ENCODE measurements around the gene HADH. TPM values are rescaled to one million over a fixed set of nuclear protein-coding genes. Genes with fewer than 3 reads are reported as not detected.

HADH gene
- total RNA-seq, 1 experiment from 2014 or later = 10.8 TPM

GRCh38 chr4:108031427-108032083 lies 41.9 kb downstream of the HADH start:
- no peaks in the 10 kb centered on the region for H3K4me1 ChIP-seq (ENCODE audit: insufficient read depth, low read length)
- no peaks in the 10 kb centered on the region for H3K79me2 ChIP-seq (ENCODE audit: low read length)
- no peak overlapping the region for H3K4me2 ChIP-seq (ENCODE audit: low read length)
- ATAC-seq (no peak), DNase-seq (peak; percentile 7)
- no peak for TF ChIP-seq EZH2 (IDR thresholded peaks at IDR 0.05; ENCODE audit: low read length, unreplicated experiment)
- no peak for TF ChIP-seq EZH2phosphoT487 (IDR thresholded peaks at IDR 0.05; ENCODE audit: borderline replicate concordance, low read length)
- TF ChIP-seq, protein P1, sequence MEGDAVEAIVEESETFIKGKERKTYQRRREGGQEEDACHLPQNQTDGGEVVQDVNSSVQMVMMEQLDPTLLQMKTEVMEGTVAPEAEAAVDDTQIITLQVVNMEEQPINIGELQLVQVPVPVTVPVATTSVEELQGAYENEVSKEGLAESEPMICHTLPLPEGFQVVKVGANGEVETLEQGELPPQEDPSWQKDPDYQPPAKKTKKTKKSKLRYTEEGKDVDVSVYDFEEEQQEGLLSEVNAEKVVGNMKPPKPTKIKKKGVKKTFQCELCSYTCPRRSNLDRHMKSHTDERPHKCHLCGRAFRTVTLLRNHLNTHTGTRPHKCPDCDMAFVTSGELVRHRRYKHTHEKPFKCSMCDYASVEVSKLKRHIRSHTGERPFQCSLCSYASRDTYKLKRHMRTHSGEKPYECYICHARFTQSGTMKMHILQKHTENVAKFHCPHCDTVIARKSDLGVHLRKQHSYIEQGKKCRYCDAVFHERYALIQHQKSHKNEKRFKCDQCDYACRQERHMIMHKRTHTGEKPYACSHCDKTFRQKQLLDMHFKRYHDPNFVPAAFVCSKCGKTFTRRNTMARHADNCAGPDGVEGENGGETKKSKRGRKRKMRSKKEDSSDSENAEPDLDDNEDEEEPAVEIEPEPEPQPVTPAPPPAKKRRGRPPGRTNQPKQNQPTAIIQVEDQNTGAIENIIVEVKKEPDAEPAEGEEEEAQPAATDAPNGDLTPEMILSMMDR (conservative IDR thresholded peaks at IDR 0.05; ENCODE audit: low read depth, low read length) = no peak
- no peaks in the 10 kb centered on the region; the same call in 1 of the 2 replicates for H3K36me3 ChIP-seq (ENCODE audit: low read depth, low read length)
- intact Hi-C loops (cut with micrococcal nuclease) = loop anchor here (5.0 to 10.0 kb wide), 2 partner anchors 151 to 1437 kb away; no protein-coding TSS in a partner anchor
- no peak overlapping the region for H3K4me3 ChIP-seq (ENCODE audit: low read length)
- no peaks in the 10 kb centered on the region for H3K27me3 ChIP-seq (ENCODE audit: low read length)
- no peaks in the 10 kb centered on the region for H4K20me1 ChIP-seq (ENCODE audit: low read length)
- BruUV-seq (replicated peaks) = no TSS peak
- H3K9me2 ChIP-seq (replicated peaks; ENCODE audit: low read length) = no peaks in the 10 kb centered on the region
- no peak overlapping the region for H3K27ac ChIP-seq (ENCODE audit: low read length)
- CTCF ChIA-PET = no interaction called here
- POLR2A ChIA-PET (ENCODE audit: unreplicated experiment) = interaction anchor here (0.7 kb wide), 1 partner anchor 312 kb away, joined by 8 read pairs; the partner anchor contains the start of gene PAPSS1
- no peak overlapping the region for H3K9ac ChIP-seq (ENCODE audit: low read length)
- no peaks in the 10 kb centered on the region for H3F3A ChIP-seq (ENCODE audit: low read length, unreplicated experiment)
- no peaks in the 10 kb centered on the region for H3K9me3 ChIP-seq (ENCODE audit: low read length)
- no peak overlapping the region for H2AFZ ChIP-seq (ENCODE audit: low read length)

- H3K9me2 ChIP-seq (replicated peaks; ENCODE audit: low read length) = no peaks in the 10 kb centered on the region
- no peaks in the 10 kb centered on the region for H3F3A ChIP-seq (ENCODE audit: low read length, unreplicated experiment)
- no peaks in the 10 kb centered on the region; the same call in 1 of the 2 replicates for H3K36me3 ChIP-seq (ENCODE audit: low read depth, low read length)
- no peak overlapping the region for H3K4me2 ChIP-seq (ENCODE audit: low read length)
- no peaks in the 10 kb centered on the region for H4K20me1 ChIP-seq (ENCODE audit: low read length)
- H3K27ac ChIP-seq (ENCODE audit: low read length) = no peak overlapping the region
- H3K9me3 ChIP-seq (ENCODE audit: low read length) = no peaks in the 10 kb centered on the region
- CTCF ChIA-PET = no interaction called here
- POLR2A ChIA-PET (ENCODE audit: unreplicated experiment) = interaction anchor here (0.7 kb wide), 1 partner anchor 209 kb away, joined by 3 read pairs; no protein-coding TSS in a partner anchor
- BruUV-seq (replicated peaks) = no TSS peak
- H3K4me3 ChIP-seq (ENCODE audit: low read length) = no peak overlapping the region
- no peaks in the 10 kb centered on the region for H3K79me2 ChIP-seq (ENCODE audit: low read length)
- no peak overlapping the region for H2AFZ ChIP-seq (ENCODE audit: low read length)
- intact Hi-C loops (cut with micrococcal nuclease) = loop anchor here (5.0 to 10.0 kb wide), 2 partner anchors 149 to 1439 kb away; no protein-coding TSS in a partner anchor
- H3K9ac ChIP-seq (ENCODE audit: low read length) = no peak overlapping the region
- ATAC-seq = no peak
- no peak for TF ChIP-seq EZH2phosphoT487 (IDR thresholded peaks at IDR 0.05; ENCODE audit: borderline replicate concordance, low read length)
- no peak for TF ChIP-seq EZH2 (IDR thresholded peaks at IDR 0.05; ENCODE audit: low read length, unreplicated experiment)
- TF ChIP-seq, protein P1 (conservative IDR thresholded peaks at IDR 0.05; ENCODE audit: low read depth, low read length) = no peak
- no peaks in the 10 kb centered on the region for H3K27me3 ChIP-seq (ENCODE audit: low read length)
- no peaks in the 10 kb centered on the region for H3K4me1 ChIP-seq (ENCODE audit: insufficient read depth, low read length)
- no peak for DNase-seq
These were observed 43.7 kb downstream of the HADH start for GRCh38 chr4:108033348-108033747.

GRCh38 chr4:108034565-108034964 lies 44.9 kb downstream of the HADH start:
- no peaks in the 10 kb centered on the region for H3K27me3 ChIP-seq (ENCODE audit: low read length)
- DNase-seq (no peak), ATAC-seq (no peak)
- H3K27ac ChIP-seq (ENCODE audit: low read length) = no peak overlapping the region
- no peak overlapping the region for H2AFZ ChIP-seq (ENCODE audit: low read length)
- intact Hi-C loops (cut with micrococcal nuclease) = loop anchor here (5.0 to 10.0 kb wide), 2 partner anchors 148 to 1440 kb away; no protein-coding TSS in a partner anchor
- no peak overlapping the region for H3K9ac ChIP-seq (ENCODE audit: low read length)
- TF ChIP-seq EZH2 (IDR thresholded peaks at IDR 0.05; ENCODE audit: low read length, unreplicated experiment) = no peak
- TF ChIP-seq, protein P1 (conservative IDR thresholded peaks at IDR 0.05; ENCODE audit: low read depth, low read length) = no peak
- no peak for TF ChIP-seq EZH2phosphoT487 (IDR thresholded peaks at IDR 0.05; ENCODE audit: borderline replicate concordance, low read length)
- no peaks in the 10 kb centered on the region for H4K20me1 ChIP-seq (ENCODE audit: low read length)
- CTCF ChIA-PET = interaction anchor here (0.6 kb wide), 1 partner anchor 758 kb away, joined by 3 read pairs; no protein-coding TSS in a partner anchor
- H3K36me3 ChIP-seq (ENCODE audit: low read depth, low read length) = no peaks in the 10 kb centered on the region; the same call in 1 of the 2 replicates
- no peaks in the 10 kb centered on the region for H3K4me1 ChIP-seq (ENCODE audit: insufficient read depth, low read length)
- H3K9me3 ChIP-seq (ENCODE audit: low read length) = no peaks in the 10 kb centered on the region
- no peaks in the 10 kb centered on the region for H3K79me2 ChIP-seq (ENCODE audit: low read length)
- H3K4me2 ChIP-seq (ENCODE audit: low read length) = no peak overlapping the region
- no TSS peak for BruUV-seq (replicated peaks)
- no peaks in the 10 kb centered on the region for H3F3A ChIP-seq (ENCODE audit: low read length, unreplicated experiment)
- POLR2A ChIA-PET (ENCODE audit: unreplicated experiment) = no interaction called here
- H3K9me2 ChIP-seq (replicated peaks; ENCODE audit: low read length) = no peaks in the 10 kb centered on the region
- H3K4me3 ChIP-seq (ENCODE audit: low read length) = no peak overlapping the region
